NT2/D1 (cell line): ENCODE data around the gene MRTFA.

Source experiments
- SUZ12 ChIP-seq: IDR thresholded peaks from 2 replicates; pipeline ENCODE4 v1.6.1; 2011; ENCODE audit not compliant: insufficient read length, insufficient read depth; ENCODE audit errors: extremely low read depth
- YY1 ChIP-seq: IDR thresholded peaks from 2 replicates; pipeline ENCODE4 v1.6.1; 2011; ENCODE audit not compliant: insufficient read length, insufficient read depth

DNA sequence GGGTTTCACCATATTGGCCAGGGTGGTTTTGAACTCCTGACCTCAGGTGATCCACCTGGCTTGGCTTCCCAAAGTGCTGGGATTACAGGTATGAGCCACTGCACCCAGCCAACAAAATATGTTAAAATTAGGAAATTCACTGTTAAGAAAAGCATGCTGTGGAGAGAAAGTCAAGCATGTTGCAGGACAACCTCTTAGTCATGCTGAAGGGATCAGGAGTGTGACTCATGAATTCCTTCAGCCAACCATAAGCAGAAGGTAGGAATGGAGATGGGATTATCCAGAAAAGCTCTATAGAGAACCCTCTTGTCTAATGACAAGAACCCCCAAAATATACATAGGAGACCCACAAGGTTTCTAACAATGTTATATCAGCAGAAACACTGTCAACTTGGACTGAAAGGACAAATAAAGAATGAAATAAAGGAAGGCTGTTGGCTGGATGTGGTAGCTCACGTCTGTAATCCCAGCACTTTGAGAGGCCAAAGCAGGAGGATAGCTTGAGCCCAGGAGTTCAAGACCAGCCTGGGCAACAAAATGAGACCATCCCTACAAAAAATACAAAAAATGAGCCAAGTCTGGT is 16.0 kb downstream of the MRTFA start:
- TF ChIP-seq SUZ12 (no peak), YY1 (no peak)
